Cardiac fibroblast (primary cell): Measurements from ENCODE around the gene NCKAP5.

Source experiments
- DNase-seq, 2 donors: peaks; one replicate each; pipeline versions ENCODE4 v3.0.0 to v3.0.0-alpha.2; 2010; ENCODE audit warnings: low read depth in 2 of 2
- H3K4me3 ChIP-seq, 2 donors: replicated peaks in 1 of 2; 1 replicate in 1 of 2; 2 replicates in 1 of 2; pipeline ENCODE4 v1.5.1; 2011; ENCODE audit warnings: low read depth in 2 of 2, low read length in 2 of 2, mild to moderate bottlenecking in 2 of 2, moderate library complexity in 1 of 2
- CTCF ChIP-seq: IDR thresholded peaks from one replicate; pipeline ENCODE4 v1.5.1; 2011; ENCODE audit warnings: low read depth, mild to moderate bottlenecking, low read length, inconsistent platforms

Gene NCKAP5

DNA sequence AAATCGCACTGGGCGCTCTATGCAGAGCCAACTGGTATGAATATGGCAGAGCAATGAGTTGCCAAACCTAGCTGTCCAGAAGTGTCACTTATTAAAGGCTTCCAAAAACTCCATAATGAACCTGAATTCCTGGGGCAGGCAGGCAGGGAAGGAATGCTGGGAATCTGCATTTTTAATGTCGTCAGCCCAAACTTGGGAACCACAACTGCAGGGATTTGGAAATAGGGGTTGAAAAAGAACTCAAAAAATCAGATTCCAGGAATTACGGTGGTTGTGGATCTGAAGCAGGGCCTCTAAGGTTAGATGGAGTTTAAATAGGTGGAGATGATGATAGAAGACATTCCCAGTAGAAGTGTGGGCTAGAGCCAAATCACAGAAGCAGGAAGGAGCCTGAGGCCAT is 15.0 kb downstream of the NCKAP5 start:
- no peak overlapping the region for H3K4me3 ChIP-seq
- no peak for DNase-seq
- TF ChIP-seq CTCF: no peak

DNA sequence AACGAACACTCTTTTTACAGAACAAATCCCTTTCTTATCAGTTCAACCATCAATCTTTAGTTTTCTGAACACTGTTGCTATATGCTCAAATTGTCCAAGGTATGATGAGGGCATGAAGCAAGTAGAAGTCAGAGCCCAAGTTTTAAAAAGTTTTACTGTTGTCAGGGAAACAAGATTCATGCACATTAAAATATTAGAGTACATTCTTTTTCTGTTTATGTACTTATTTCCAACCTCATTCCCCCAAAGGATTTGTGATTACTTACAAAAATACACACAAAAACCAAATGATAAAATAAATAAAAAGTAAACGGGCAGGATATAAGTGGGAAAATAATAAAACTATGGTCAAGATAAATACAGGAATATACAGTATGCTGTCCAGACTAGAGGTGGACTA is 15.4 kb downstream of the NCKAP5 start:
- TF ChIP-seq CTCF: no peak
- DNase-seq: no peak
- no peak overlapping the region for H3K4me3 ChIP-seq

GRCh38 chr2:133541797-133542196 is 26.5 kb downstream of the NCKAP5 start:
- TF ChIP-seq CTCF: no peak
- H3K4me3 ChIP-seq: no peak overlapping the region
- DNase-seq: no peak

GRCh38 chr2:133541376-133541775 is 26.9 kb downstream of the NCKAP5 start:
- TF ChIP-seq CTCF: no peak
- peak in 1 of 2 donors; percentile 21 for DNase-seq
- H3K4me3 ChIP-seq: no peak overlapping the region

DNA sequence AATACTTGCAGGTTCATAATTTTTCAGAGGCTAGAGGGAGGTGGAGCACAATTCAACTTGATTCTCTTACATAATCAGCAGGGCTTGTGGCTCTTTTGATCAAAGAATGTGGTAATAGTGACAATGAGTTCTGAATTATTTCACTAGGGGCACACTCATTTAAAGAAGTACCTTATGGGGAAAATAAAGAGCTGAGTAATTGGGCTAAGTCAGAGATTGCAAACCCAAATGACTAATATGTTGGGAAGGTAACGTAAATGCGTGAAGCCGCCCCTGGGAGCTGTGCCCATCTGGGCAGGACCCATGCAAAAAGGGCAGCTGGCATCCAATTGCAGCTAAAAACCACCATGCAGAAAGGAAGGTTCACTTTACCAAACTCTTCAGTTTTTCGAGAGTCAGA is 35.3 kb downstream of the NCKAP5 start:
- no peak overlapping the region for H3K4me3 ChIP-seq
- TF ChIP-seq CTCF: peak; percentile 12
- DNase-seq: peak; percentile 11 to 72

DNA sequence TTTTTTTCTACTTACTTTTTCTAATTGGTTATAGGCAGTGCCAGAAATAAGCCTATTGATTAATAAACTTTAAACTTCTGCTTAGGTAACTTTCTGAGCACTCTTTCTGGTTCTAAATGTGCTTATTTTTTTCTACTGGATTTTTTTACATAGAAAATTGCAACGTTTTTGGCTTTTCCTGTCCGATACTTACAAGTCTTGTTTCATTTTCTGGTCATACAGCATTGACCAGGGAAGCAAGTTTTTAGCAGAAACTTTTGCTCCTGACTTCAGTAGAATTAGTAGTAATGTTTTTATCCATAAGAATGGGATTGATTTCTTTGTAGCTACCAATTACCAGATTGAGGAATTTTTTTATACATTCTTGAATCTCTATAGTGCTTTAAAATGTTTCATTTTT is 36.9 kb downstream of the NCKAP5 start:
- no peak overlapping the region for H3K4me3 ChIP-seq
- no peak for DNase-seq
- no peak for TF ChIP-seq CTCF

DNA sequence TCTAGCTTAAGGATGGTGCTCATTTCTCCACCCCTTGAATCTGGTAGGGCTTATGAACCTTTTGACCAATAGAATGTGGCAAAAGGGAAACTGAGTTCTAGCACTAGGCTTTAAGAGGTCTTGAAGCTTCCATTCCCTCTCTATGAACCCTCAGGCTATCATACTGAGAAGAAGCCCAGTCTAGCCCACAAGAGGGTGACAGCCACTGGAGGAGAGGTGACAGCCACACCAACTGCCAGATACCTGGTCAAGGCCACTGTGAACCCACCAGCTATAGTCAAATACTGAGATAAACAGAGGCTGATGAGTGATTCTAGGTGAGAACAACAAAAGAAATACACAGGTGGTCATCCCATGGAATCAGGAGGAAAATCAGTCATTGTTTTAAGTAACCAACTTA is 37.6 kb downstream of the NCKAP5 start:
- no peak for DNase-seq
- no peak overlapping the region for H3K4me3 ChIP-seq
- TF ChIP-seq CTCF: no peak
